Activated CD4-positive, alpha-beta memory T cell treated with anti-CD3 and anti-CD28 coated beads, Interleukin-2, amount 10 ng/mL, durations not matched to agents 7 days and 5 days (primary cell): Measurements from ENCODE around the gene DHRS4L2. TPM values are rescaled to one million over a fixed set of nuclear protein-coding genes. Genes with fewer than 3 reads are reported as not detected.
"Not testable (repeated sequence)": the region's sequence is repeated elsewhere in the genome, so short reads cannot be mapped to it uniquely, and the experiment has no call there.

Experiments
- CTCF ChIA-PET: fragments of 350-600 bp; sonication (Branson Sonifier 250); formaldehyde crosslinking; loops from one replicate; lab custom pipeline; 2021; ENCODE audit warnings: antibody characterized with exemption, inconsistent platforms; lab: Charles Lee
- POLR2A ChIA-PET: fragments of 350-600 bp; sonication (Branson Sonifier 250); formaldehyde crosslinking; loops from one replicate; lab custom pipeline; 2021; ENCODE audit warnings: antibody characterized with exemption; lab: Charles Lee
- DNase-seq: peaks from one replicate; pipeline ENCODE4 v3.0.0-alpha.2; 2020
- H3K27ac Mint-ChIP-seq: one replicate; pipeline ENCODE4 v1.8.0; 2021; ENCODE audit warnings: mild to moderate bottlenecking, mixed read lengths
- H3K27me3 Mint-ChIP-seq: one replicate; pipeline ENCODE4 v1.8.0; 2021; ENCODE audit warnings: mixed read lengths
- H3K36me3 Mint-ChIP-seq: one replicate; pipeline ENCODE4 v1.8.0; 2021; ENCODE audit warnings: low read depth, mixed read lengths
- H3K4me1 Mint-ChIP-seq: one replicate; pipeline ENCODE4 v1.8.0; 2021; ENCODE audit warnings: mixed read lengths
- H3K4me3 Mint-ChIP-seq: one replicate; pipeline ENCODE4 v1.8.0; 2021; ENCODE audit warnings: mild to moderate bottlenecking, mixed read lengths
- H3K9me3 Mint-ChIP-seq: one replicate; pipeline ENCODE4 v1.8.0; 2021; ENCODE audit warnings: mixed read lengths
- total RNA-seq, 2 experiments: library from RNA; stranded (reverse); gene quantifications; one replicate each; pipeline ENCODE4 v1.2.3, GENCODE V29; 2021

The DHRS4L2 gene
- total RNA-seq, 2 experiments from 2014 or later: 18.3 to 20.2 TPM

DNA sequence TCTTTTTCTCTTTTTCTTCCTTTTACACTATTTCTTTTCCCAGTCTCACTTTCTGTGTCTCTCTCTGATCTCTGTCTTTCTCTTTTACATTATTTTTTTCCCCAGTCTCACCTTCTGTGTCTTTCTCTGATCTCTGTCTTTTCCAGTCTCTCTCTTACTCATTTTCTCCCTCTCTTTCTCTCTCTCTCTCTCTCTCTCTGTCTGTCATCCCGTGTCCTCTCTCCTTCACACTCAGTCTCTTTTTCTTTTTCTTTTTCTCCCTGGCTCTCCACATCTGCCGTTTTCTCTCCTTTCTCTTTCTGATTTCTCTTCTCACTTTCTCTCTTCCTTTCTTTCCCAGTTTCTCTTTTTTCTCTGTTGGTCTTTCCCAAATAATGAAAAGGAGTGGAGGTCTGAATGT lies 22.3 kb downstream of the DHRS4L2 start:
- POLR2A ChIA-PET: no interaction called here
- no peak for DNase-seq
- H3K4me3 Mint-ChIP-seq: no peak overlapping the region
- CTCF ChIA-PET: no interaction called here
- peaks cover 11% of the 10 kb centered on the region for H3K36me3 Mint-ChIP-seq
- H3K27me3 Mint-ChIP-seq: no peaks in the 10 kb centered on the region
- H3K4me1 Mint-ChIP-seq: peaks cover 39% of the 10 kb centered on the region
- H3K9me3 Mint-ChIP-seq: no peaks in the 10 kb centered on the region
- no peak overlapping the region for H3K27ac Mint-ChIP-seq

DNA sequence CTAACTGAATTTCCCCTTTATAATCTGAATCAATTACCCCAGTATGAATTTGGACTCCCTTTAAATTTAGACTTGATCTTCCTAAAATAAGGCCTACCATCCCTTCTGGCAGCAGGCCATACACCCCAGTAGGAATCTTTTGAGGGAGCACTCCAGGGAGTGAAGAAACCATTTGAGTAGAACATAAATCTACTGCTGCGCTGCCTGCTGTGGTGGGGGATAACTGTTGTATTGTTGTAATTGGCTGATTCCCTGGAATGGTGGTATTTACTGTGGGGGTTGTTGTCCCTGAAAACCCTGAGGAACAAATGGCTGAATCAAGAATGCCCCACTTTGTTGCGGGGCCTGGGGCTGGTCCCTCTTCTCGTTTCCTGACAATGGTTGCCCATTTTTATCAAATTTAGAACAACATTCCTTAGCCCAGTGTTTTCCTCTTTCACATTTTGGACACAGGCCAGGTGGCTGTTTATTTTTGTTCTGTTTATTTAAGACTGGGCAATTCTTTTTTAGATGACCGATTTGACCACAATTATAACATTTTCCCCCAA lies 24.1 kb downstream of the DHRS4L2 start:
- CTCF ChIA-PET, H3K4me3 Mint-ChIP-seq, H3K9me3 Mint-ChIP-seq, H3K27ac Mint-ChIP-seq, DNase-seq, POLR2A ChIA-PET: not testable (repeated sequence)
- H3K36me3 Mint-ChIP-seq: peaks cover 11% of the 10 kb centered on the region
- peaks cover 15% of the 10 kb centered on the region for H3K27me3 Mint-ChIP-seq
- H3K4me1 Mint-ChIP-seq: peaks cover 38% of the 10 kb centered on the region

DNA sequence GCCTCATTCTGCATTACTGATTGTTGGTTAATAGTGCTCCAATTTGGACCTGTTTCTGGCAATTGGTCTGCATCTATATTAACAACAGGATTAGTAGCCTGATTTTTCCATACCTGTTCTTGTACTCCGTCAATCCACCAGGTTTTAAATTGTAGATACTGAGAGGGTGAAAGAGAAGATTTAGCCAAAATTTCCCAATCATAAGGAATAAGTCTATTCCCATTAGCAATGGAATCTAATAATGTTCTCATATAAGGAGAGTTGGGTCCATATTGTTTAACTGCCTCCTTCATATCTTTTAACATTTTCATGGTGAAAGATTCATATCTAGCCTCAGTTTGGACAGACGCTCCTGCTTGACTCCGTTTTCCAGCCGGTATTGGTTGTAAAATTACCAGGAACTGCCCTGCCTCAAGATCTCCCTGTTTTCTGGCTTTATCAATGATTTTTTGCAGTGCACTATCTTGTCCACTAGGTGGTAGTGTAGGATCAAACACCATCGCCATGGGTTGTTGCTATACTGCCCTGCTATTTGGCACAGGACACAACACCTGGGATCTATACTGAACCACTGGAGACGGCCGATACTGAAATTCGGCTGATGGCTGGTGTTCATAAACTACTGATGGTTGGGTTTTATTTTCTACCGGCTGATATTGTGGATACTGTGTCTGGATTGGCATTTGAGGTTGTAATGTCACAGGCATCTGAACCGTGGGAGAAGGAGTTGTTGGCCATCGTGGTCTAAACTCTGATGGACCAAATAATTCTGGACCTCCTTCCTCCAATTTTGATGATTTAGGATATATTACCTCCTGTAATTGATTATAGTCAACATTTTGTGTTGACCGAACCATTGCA lies 25.2 kb downstream of the DHRS4L2 start:
- peak; percentile 54 for DNase-seq
- Mint-ChIP-seq H3K9me3 (peaks cover 4% of the 10 kb centered on the region), H3K27me3 (peaks cover 22% of the 10 kb centered on the region), H3K27ac (no peak overlapping the region), H3K36me3 (peaks cover 14% of the 10 kb centered on the region), H3K4me1 (peaks cover 29% of the 10 kb centered on the region), H3K4me3 (no peak overlapping the region)
- ChIA-PET POLR2A (no interaction called here), CTCF (interaction anchor here (0.9 to 1.7 kb wide), 3 partner anchors 39 to 95 kb away, joined by 3 to 5 read pairs (median 5); no protein-coding TSS in a partner anchor)

DNA sequence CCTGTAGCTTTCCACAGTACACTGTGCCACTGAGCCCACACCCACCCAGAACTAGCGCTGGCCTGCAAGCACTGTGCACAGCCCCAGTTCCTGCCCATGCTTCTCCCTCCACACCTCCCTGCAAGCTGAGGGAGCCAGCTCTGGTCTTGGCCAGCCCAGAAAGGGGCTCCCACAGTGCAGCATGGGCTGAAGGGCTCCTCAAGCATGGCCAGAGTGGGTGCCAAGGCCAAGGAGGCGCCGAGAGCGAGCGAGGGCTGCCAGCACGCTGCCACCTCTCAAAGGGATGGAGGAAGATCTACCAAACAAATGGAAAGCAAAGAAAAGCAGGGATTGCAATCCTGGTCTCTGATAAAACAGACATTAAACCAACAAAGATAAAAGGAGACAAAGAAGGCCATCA lies 27.0 kb downstream of the DHRS4L2 start:
- H3K27ac Mint-ChIP-seq, H3K4me3 Mint-ChIP-seq, DNase-seq, H3K9me3 Mint-ChIP-seq, POLR2A ChIA-PET, H3K36me3 Mint-ChIP-seq: not testable (repeated sequence)
- CTCF ChIA-PET: interaction anchor here (1.7 kb wide), 1 partner anchor 93 kb away, joined by 5 read pairs; no protein-coding TSS in a partner anchor
- Mint-ChIP-seq H3K27me3 (peaks cover 27% of the 10 kb centered on the region), H3K4me1 (peaks cover 14% of the 10 kb centered on the region)

DNA sequence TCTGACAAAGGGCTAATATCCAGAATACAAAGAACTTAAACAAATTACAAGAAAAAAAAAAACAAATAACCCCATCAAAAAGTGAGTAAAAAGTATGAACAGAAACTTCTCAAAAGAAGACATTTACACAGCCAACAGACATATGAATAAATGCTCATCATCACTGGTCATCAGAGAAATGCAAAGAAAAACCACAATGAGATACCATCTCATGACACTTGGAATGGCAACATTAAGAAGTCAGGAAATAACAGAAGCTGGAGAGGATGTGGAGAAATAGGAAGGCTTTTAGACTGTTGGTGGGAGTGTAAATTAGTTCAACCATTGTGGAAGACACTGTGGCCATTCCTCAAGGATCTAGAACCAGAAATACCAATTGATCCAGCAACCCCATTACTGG lies 30.2 kb downstream of the DHRS4L2 start:
- H3K36me3 Mint-ChIP-seq, H3K4me3 Mint-ChIP-seq, POLR2A ChIA-PET, H3K4me1 Mint-ChIP-seq, CTCF ChIA-PET, H3K27ac Mint-ChIP-seq, H3K9me3 Mint-ChIP-seq, DNase-seq: not testable (repeated sequence)
- H3K27me3 Mint-ChIP-seq: peaks cover 33% of the 10 kb centered on the region

DNA sequence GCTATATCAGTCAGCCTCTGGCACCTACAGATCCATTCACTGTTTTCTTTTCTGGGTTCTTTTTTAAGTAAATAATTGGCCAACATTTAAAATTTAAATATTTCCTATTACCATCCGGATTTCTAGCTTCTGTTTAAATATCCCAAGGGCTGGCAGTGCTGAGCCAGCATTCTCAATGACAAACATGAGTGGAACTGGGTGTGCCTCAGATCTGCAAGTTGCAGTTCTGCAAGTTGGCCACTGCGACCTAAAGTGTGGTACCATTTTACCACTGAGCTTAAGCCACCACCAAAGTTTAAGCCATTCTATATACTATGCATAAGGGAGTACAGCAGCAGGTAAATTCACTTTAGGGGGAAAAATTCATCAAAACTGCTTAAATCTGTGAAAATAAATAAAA lies 31.2 kb downstream of the DHRS4L2 start:
- H3K36me3 Mint-ChIP-seq, H3K27ac Mint-ChIP-seq, POLR2A ChIA-PET, H3K9me3 Mint-ChIP-seq, DNase-seq, CTCF ChIA-PET, H3K4me1 Mint-ChIP-seq, H3K4me3 Mint-ChIP-seq: not testable (repeated sequence)
- H3K27me3 Mint-ChIP-seq: peaks cover 33% of the 10 kb centered on the region

DNA sequence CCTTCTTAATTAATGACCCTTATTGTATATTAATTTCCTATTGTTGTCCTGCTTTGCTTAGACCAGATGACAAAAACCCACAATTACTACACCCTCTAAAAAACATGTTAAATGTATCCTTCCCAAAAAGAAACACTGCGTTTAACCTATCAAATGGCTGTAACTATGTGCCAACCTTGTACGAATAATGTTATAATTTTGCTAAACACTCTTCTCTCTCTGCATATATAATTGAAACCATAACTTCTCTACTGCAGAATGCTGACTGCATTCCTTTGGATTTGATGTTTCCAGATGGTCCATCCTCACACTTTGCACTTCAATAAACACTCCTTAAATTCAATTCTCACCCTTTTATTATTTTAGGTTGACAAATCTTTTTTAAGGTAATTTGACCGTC lies 31.8 kb downstream of the DHRS4L2 start:
- H3K27me3 Mint-ChIP-seq: peaks cover 35% of the 10 kb centered on the region
- H3K27ac Mint-ChIP-seq, H3K9me3 Mint-ChIP-seq, POLR2A ChIA-PET, H3K4me1 Mint-ChIP-seq, H3K36me3 Mint-ChIP-seq, H3K4me3 Mint-ChIP-seq, DNase-seq, CTCF ChIA-PET: not testable (repeated sequence)

DNA sequence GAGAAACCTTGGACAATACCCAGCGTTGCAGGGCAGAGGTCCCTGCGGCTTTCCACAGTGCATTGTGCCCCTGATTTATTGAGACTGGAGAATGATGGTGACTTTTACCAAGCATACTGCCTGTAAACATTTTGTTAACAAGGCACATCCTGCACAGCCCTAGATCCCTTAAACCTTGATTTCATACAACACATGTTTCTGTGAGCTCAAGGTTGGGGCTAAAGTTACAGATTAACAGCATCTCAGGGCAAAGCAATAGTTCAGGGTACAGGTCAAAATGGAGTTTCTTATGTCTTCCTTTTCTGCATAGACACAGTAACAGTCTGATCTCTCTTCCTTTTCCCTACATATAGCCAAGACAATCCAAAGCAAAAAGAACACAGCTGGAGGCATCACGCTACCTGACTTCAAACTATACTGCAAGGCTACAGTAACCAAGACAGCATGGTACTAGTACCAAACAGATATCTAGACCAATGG lies 36.2 kb downstream of the DHRS4L2 start:
- H3K27ac Mint-ChIP-seq, H3K4me1 Mint-ChIP-seq, H3K4me3 Mint-ChIP-seq, DNase-seq, H3K36me3 Mint-ChIP-seq, CTCF ChIA-PET, H3K9me3 Mint-ChIP-seq, POLR2A ChIA-PET: not testable (repeated sequence)
- H3K27me3 Mint-ChIP-seq: peaks cover 33% of the 10 kb centered on the region

DNA sequence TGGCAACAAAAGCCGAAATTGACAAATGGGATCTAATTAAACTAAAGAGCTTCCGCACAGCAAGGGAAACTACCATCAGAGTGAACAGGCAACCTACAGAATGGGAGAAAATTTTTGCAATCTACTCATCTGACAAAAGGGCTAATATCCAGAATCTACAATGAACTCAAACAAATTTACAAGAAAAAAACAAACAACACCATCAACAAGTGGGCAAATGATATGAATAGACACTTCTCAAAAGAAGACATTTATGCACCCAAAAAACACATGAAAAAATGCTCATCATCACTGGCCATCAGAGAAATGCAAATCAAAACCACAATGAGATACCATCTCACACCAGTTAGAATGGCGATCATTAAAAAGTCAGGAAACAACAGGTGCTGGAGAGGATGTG lies 41.0 kb downstream of the DHRS4L2 start:
- peaks cover 26% of the 10 kb centered on the region for H3K27me3 Mint-ChIP-seq
- POLR2A ChIA-PET, CTCF ChIA-PET, DNase-seq, H3K36me3 Mint-ChIP-seq, H3K4me3 Mint-ChIP-seq, H3K4me1 Mint-ChIP-seq, H3K27ac Mint-ChIP-seq: not testable (repeated sequence)
- H3K9me3 Mint-ChIP-seq: peaks cover 20% of the 10 kb centered on the region

DNA sequence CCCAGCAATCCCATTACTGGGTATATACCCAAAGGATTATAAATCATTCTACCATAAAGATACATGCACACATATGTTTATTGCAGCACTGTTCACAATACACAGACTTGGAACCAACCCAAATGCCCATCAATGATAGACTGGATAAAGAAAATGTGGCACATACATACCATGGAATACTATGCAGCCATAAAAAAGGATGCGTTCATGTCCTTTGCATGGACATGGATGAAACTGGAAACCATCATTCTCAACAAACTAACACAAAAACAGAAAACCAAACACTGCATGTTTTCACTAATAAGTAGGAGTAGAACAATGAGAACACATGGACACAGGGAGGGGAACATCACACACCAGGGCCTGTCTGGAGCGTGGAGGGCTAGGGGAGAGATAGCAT lies 42.6 kb downstream of the DHRS4L2 start:
- DNase-seq, H3K27ac Mint-ChIP-seq, H3K4me3 Mint-ChIP-seq, H3K4me1 Mint-ChIP-seq, POLR2A ChIA-PET, H3K36me3 Mint-ChIP-seq, CTCF ChIA-PET: not testable (repeated sequence)
- H3K9me3 Mint-ChIP-seq: peaks cover 20% of the 10 kb centered on the region
- peaks cover 20% of the 10 kb centered on the region for H3K27me3 Mint-ChIP-seq

DNA sequence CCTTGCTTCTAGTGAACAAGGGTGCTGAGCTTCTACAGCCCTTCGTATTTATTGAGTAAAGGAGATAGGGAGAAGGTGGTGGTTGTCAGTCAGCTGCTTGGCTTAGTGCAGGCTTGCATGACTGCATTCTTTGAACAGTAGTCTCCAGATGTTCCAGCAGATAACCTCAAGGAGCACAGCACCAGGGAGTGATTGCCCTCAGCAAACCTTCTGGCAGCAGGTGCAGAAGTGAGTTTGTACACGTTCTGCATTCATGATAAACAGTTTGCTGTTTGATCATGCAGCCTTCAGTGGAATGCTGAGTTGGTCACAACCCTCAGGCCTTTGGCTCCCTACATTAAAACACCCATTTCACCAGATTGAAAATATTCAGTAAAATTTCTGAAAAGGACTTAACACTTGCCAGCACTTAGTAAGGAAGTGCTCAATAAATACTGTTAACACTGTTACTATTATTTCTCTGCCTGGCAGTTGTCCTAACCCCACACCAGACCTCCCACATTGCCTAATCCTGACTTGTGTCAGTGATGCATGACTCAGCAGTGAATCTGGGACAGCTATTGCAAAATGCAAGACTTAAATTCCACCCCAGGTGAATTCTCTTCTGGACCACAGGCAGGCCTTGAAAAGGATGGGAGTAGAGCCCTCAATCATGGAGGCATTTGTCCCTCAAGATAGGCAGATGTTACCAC lies 44.1 kb downstream of the DHRS4L2 start:
- ChIA-PET CTCF (interaction anchor here (0.6 kb wide), 1 partner anchor 14 kb away, joined by 3 read pairs; no protein-coding TSS in a partner anchor), POLR2A (no interaction called here)
- Mint-ChIP-seq H3K27me3 (peaks cover 6% of the 10 kb centered on the region), H3K27ac (no peak overlapping the region), H3K4me3 (no peak overlapping the region), H3K4me1 (peaks cover 15% of the 10 kb centered on the region), H3K9me3 (peaks cover 20% of the 10 kb centered on the region), H3K36me3 (peaks cover 3% of the 10 kb centered on the region)
- no peak for DNase-seq

DNA sequence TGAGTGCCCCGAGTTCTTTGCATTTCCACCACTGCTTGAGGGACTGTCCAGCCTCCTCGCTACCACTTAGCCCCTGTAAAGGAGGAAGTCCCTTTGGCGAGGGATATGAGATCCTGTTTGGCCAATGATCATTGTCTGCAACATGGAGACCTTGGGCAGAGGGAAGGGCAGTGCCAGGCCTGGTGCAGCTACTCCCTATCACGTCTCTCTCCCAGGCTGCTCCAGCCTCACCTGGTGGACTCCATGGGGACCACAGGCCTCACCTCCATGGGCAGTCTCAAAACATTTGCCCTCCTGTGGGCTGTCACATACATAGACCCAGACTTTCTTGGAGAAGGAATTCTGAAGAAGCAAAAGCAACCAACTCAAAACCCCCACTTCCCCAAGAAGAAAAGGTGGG lies 47.0 kb downstream of the DHRS4L2 start:
- not testable (repeated sequence) for H3K36me3 Mint-ChIP-seq, DNase-seq, H3K27me3 Mint-ChIP-seq
- Mint-ChIP-seq H3K4me1 (peaks cover 15% of the 10 kb centered on the region), H3K9me3 (peaks cover 20% of the 10 kb centered on the region), H3K4me3 (peak overlapping the region; percentile 97), H3K27ac (peak overlapping the region; percentile 31)
- ChIA-PET CTCF (interaction anchor here (0.8 to 1.2 kb wide), 7 partner anchors 10 to 431 kb away, joined by 3 to 6 read pairs (median 3); partner anchors contain the start of genes CARMIL3 and IRF9), POLR2A (interaction anchor here (1.1 to 1.5 kb wide), 3 partner anchors 45 to 78 kb away, joined by 3 to 5 read pairs (median 5); partner anchors contain the start of genes DCAF11 and NRL)
